GM23338 (cell line): ENCODE data around the gene CAMTA1. TPM values are rescaled to one million over a fixed set of nuclear protein-coding genes. Genes with fewer than 3 reads are reported as not detected.

Source experiments
- ATAC-seq: fragments of 200-7000 bp; cut with Tn5 transposase; 3 replicates; pipeline ENCODE4 v1.9.1; 2020
- DNase-seq: peaks from one replicate; pipeline ENCODE4 v3.0.0-alpha.2; 2015; ENCODE audit warnings: low spot score
- H2AFZ ChIP-seq: fragments of 200-600 bp; sonication (generic); 2 replicates; pipeline ENCODE4 v1.8.0; 2016; ENCODE audit warnings: antibody characterized with exemption, mild to moderate bottlenecking, moderate library complexity
- H3F3A ChIP-seq: fragments of 200-600 bp; sonication (generic); replicated peaks from 2 replicates; pipeline ENCODE4 v1.8.0; 2017; ENCODE audit warnings: antibody characterized with exemption, mixed run types, low read depth
- H3K27ac ChIP-seq: fragments of 200-600 bp; sonication (generic); 2 replicates; pipeline ENCODE4 v1.6.1; 2016; ENCODE audit warnings: low read depth
- H3K27me3 ChIP-seq: fragments of 200-600 bp; sonication (generic); 2 replicates; pipeline ENCODE4 v1.8.0; 2016; ENCODE audit warnings: mild to moderate bottlenecking, mixed run types, moderate library complexity; ENCODE audit not compliant: insufficient read depth
- H3K36me3 ChIP-seq: fragments of 200-600 bp; sonication (generic); 2 replicates; pipeline ENCODE4 v1.8.0; 2016; ENCODE audit warnings: mild to moderate bottlenecking; ENCODE audit not compliant: insufficient read depth
- H3K4me1 ChIP-seq: fragments of 200-600 bp; sonication (generic); 2 replicates; pipeline ENCODE4 v1.8.0; 2016; ENCODE audit warnings: mild to moderate bottlenecking, moderate library complexity; ENCODE audit not compliant: insufficient read depth
- H3K4me2 ChIP-seq: fragments of 200-600 bp; sonication (generic); 2 replicates; pipeline ENCODE4 v1.7.1; 2017; ENCODE audit warnings: mixed run types
- H3K4me3 ChIP-seq: fragments of 200-600 bp; sonication (generic); 2 replicates; pipeline ENCODE4 v1.6.1; 2016; ENCODE audit warnings: mixed run types
- H3K79me2 ChIP-seq: fragments of 200-600 bp; sonication (generic); replicated peaks from 2 replicates; pipeline ENCODE4 v1.8.0; 2017; ENCODE audit warnings: mild to moderate bottlenecking; ENCODE audit not compliant: insufficient read depth
- H3K9me2 ChIP-seq: fragments of 200-600 bp; sonication (generic); 2 replicates; pipeline ENCODE4 v1.8.0; 2017; ENCODE audit not compliant: insufficient read depth
- H4K20me1 ChIP-seq: fragments of 200-600 bp; sonication (generic); replicated peaks from 2 replicates; pipeline ENCODE4 v1.8.0; 2017; ENCODE audit warnings: mild to moderate bottlenecking; ENCODE audit not compliant: insufficient read depth
- H3K27ac Mint-ChIP-seq: 2 replicates; pipeline ENCODE4 v1.8.0; 2020; ENCODE audit warnings: inconsistent platforms, mild to moderate bottlenecking, moderate library complexity, mixed read lengths
- H3K27me3 Mint-ChIP-seq: 3 replicates; pipeline ENCODE4 v1.8.0; 2022; ENCODE audit warnings: low read depth, mild to moderate bottlenecking, moderate library complexity, mixed read lengths, inconsistent platforms; ENCODE audit not compliant: insufficient read depth, poor library complexity
- H3K36me3 Mint-ChIP-seq: 3 replicates; pipeline ENCODE4 v1.8.0; 2021; ENCODE audit warnings: low read depth, mild to moderate bottlenecking, inconsistent platforms, moderate library complexity, mixed read lengths
- H3K4me1 Mint-ChIP-seq: 3 replicates; pipeline ENCODE4 v1.8.0; 2020; ENCODE audit warnings: mild to moderate bottlenecking, inconsistent platforms, mixed read lengths
- H3K4me3 Mint-ChIP-seq: 3 replicates; pipeline ENCODE4 v1.8.0; 2021; ENCODE audit warnings: moderate library complexity, mild to moderate bottlenecking, inconsistent platforms, mixed read lengths
- H3K9me3 Mint-ChIP-seq: 3 replicates; pipeline ENCODE4 v1.8.0; 2020; ENCODE audit warnings: moderate library complexity, mild to moderate bottlenecking, inconsistent platforms, mixed read lengths
- CREB1 ChIP-seq: fragments of 250-450 bp; sonication (Bioruptor Pico); IDR thresholded peaks from 2 replicates; pipeline ENCODE4 v1.5.0; 2020; ENCODE audit warnings: low read depth, mild to moderate bottlenecking, moderate library complexity
- ETS1 ChIP-seq: IDR thresholded peaks from 2 replicates; pipeline ENCODE4 v1.6.1; 2016; ENCODE audit warnings: antibody characterized with exemption
- EZH2 ChIP-seq: fragments of 200-600 bp; sonication (generic); IDR thresholded peaks from one replicate; pipeline ENCODE4 v1.8.0; 2017; ENCODE audit warnings: antibody characterized with exemption, mild to moderate bottlenecking, low read depth; ENCODE audit not compliant: unreplicated experiment
- EZH2phosphoT487 ChIP-seq: fragments of 200-600 bp; sonication (generic); IDR thresholded peaks from one replicate; pipeline ENCODE4 v1.8.1; 2018; ENCODE audit warnings: antibody characterized with exemption; ENCODE audit not compliant: unreplicated experiment
- JUNB ChIP-seq: IDR thresholded peaks from one replicate; pipeline ENCODE4 v1.6.1; 2016; ENCODE audit warnings: antibody characterized with exemption; ENCODE audit not compliant: unreplicated experiment
- NANOG ChIP-seq: IDR thresholded peaks from 2 replicates; pipeline ENCODE4 v1.6.1; 2016; ENCODE audit warnings: antibody characterized with exemption, borderline replicate concordance
- POLR2AphosphoS5 ChIP-seq: IDR thresholded peaks from 2 replicates; pipeline ENCODE4 v1.6.1; 2016; ENCODE audit warnings: antibody characterized with exemption, low read depth
- REST ChIP-seq: IDR thresholded peaks from one replicate; pipeline ENCODE4 v1.6.1; 2018; ENCODE audit warnings: antibody characterized with exemption; ENCODE audit not compliant: unreplicated experiment
- STAT1 ChIP-seq: IDR thresholded peaks from one replicate; pipeline ENCODE4 v1.6.1; 2016; ENCODE audit warnings: antibody characterized with exemption; ENCODE audit not compliant: unreplicated experiment
- ZNF114 ChIP-seq: fragments of 250-450 bp; sonication (Bioruptor Pico); IDR thresholded peaks from 2 replicates; pipeline ENCODE4 v1.5.0; 2020; ENCODE audit warnings: mild to moderate bottlenecking, moderate library complexity
- ZNF331 ChIP-seq: fragments of 250-450 bp; sonication (Bioruptor Pico); IDR thresholded peaks from 2 replicates; pipeline ENCODE4 v1.5.0; 2020; ENCODE audit warnings: low read depth, mild to moderate bottlenecking, moderate library complexity
- ZNF462 ChIP-seq: fragments of 250-450 bp; sonication (Bioruptor Pico); IDR thresholded peaks from 2 replicates; pipeline ENCODE4 v1.5.0; 2020; ENCODE audit warnings: mild to moderate bottlenecking, moderate library complexity
- polyA plus RNA-seq: library from polyadenylated mRNA; unstranded; fragments of >200 nt; fragmentation: Nextera tagmentation; extraction: Ambion mirVana; gene quantifications from 2 replicates; pipeline ENCODE4 v1.2.1, GENCODE V29; 2016
- total RNA-seq: library from RNA; depleted of rRNA; stranded (reverse); fragments of >200 nt; shearing (Covaris generic); gene quantifications from 2 replicates; pipeline ENCODE4 v1.2.3, GENCODE V29; 2014
- TF ChIP-seq, protein P1 (sequence below), 2 experiments: fragments of 200-600 bp in 1 of 2; sonication (generic) in 1 of 2; conservative IDR thresholded peaks; 2 replicates each; pipeline versions ENCODE4 v1.5.1 to v1.6.1; 2016 to 2017; ENCODE audit warnings: antibody characterized with exemption in 2 of 2, low read depth in 2 of 2, mild to moderate bottlenecking in 2 of 2, moderate library complexity in 1 of 2

CAMTA1 gene
- total and polyA plus RNA-seq, 2 experiments from 2014 or later, result 115 to 519 TPM

DNA sequence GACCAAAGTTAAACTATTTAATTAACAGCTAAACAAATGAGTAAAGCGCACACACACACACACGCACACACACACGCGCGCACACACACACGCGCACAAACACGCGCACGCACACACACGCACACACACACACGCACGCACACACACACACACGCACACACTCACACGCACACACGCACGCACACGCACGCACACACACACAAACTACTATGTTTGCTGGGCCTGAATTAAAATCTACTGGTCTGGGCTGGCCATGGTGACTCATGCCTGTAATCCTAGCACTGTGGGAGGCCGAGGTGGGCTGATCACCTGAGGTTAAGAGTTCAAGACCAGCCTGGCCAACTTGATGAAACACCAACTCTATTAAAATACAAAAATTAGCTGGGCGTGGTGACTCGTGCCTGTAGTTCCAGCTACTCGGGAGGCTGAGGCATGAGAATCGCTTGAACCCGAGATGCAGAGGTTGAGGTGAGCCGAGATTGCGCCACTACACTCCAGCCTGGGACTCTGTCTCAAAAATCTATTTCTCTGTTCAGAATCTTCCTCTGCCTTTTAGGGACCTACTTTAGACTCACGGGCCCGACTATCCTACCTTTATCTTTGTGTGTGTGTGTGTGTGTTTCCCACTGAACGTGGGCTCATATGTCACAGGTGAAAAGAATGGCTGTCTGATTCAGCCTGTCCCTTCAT is 46.1 kb upstream of the CAMTA1 start:
- no peaks in the 10 kb centered on the region for H3K79me2 ChIP-seq

More for the DNA sequence above, 46.1 kb upstream of the CAMTA1 start:
- H4K20me1 ChIP-seq, result no peaks in the 10 kb centered on the region
- H2AFZ ChIP-seq, result no peak overlapping the region
- H3K9me2 ChIP-seq, result 0 out of 2 replicates have a peak, but pooled peaks cover 7% of the 10 kb centered on the region
- H3K4me3 ChIP-seq, result no peak overlapping the region
- H3K4me2 ChIP-seq, result no peak overlapping the region
- Mint-ChIP-seq H3K4me3 (no peak overlapping the region), H3K36me3 (no peaks in the 10 kb centered on the region), H3K9me3 (peaks cover 5% of the 10 kb centered on the region; the same call in 2 of the 3 replicates), H3K27me3 (peaks cover 5% of the 10 kb centered on the region), H3K27ac (no peak overlapping the region), H3K4me1 (peaks cover 10% of the 10 kb centered on the region)
- no peak overlapping the region for H3K27ac ChIP-seq
- H3K36me3 ChIP-seq, result no peaks in the 10 kb centered on the region
- no peak for TF ChIP-seq POLR2AphosphoS5
- no peak for TF ChIP-seq STAT1
- TF ChIP-seq ZNF331 (CRISPR knock-in tag), result no peak
- TF ChIP-seq JUNB, result no peak
- no peak for TF ChIP-seq NANOG
- no peak for TF ChIP-seq EZH2
- TF ChIP-seq CREB1 (CRISPR knock-in tag), result no peak
- no peak for TF ChIP-seq ZNF114 (CRISPR knock-in tag)
- TF ChIP-seq, protein P1, sequence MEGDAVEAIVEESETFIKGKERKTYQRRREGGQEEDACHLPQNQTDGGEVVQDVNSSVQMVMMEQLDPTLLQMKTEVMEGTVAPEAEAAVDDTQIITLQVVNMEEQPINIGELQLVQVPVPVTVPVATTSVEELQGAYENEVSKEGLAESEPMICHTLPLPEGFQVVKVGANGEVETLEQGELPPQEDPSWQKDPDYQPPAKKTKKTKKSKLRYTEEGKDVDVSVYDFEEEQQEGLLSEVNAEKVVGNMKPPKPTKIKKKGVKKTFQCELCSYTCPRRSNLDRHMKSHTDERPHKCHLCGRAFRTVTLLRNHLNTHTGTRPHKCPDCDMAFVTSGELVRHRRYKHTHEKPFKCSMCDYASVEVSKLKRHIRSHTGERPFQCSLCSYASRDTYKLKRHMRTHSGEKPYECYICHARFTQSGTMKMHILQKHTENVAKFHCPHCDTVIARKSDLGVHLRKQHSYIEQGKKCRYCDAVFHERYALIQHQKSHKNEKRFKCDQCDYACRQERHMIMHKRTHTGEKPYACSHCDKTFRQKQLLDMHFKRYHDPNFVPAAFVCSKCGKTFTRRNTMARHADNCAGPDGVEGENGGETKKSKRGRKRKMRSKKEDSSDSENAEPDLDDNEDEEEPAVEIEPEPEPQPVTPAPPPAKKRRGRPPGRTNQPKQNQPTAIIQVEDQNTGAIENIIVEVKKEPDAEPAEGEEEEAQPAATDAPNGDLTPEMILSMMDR (conservative IDR thresholded peaks at IDR 0.05; ENCODE audit: low read depth in 2 of 2), result no peak
- TF ChIP-seq REST, result no peak
- TF ChIP-seq ETS1, result no peak
- no peak for TF ChIP-seq EZH2phosphoT487
- TF ChIP-seq ZNF462, result no peak
- peaks cover 6% of the 10 kb centered on the region; the same call in 1 of the 2 replicates for H3K4me1 ChIP-seq
- DNase-seq (no peak), ATAC-seq (no peak)
- H3K27me3 ChIP-seq, result no peaks in the 10 kb centered on the region
- H3F3A ChIP-seq, result peaks cover 10% of the 10 kb centered on the region; the same call in 1 of the 2 replicates
